ENCODE results near the gene TNRC18. TPM values are rescaled to one million over a fixed set of nuclear protein-coding genes. Genes with fewer than 3 reads are reported as not detected.

Gene TNRC18
- total RNA-seq, 5 donors from 2014 or later (not counting 1 experiment from before 2014, with no cell fraction given): 58.8 to 71.0 (median 62.6) TPM

GRCh38 chr7:5382281-5382892 is 41.2 kb downstream of the TNRC18 start:
- peaks cover 0 to 47% of the 10 kb centered on the region in 2 experiments for H3K4me1 ChIP-seq (ENCODE audit: control insufficient read depth in 1 of 2, extremely low read depth in 1 of 2, insufficient read depth in 2 of 2, low read length in 2 of 2)
- ATAC-seq (replicated peaks in 1 of 4): no peak
- Mint-ChIP-seq H3K27me3 (no peaks in the 10 kb centered on the region), H3K36me3 (peaks cover 10% of the 10 kb centered on the region), H3K9me3 (no peaks in the 10 kb centered on the region), H3K4me1 (peaks cover 30 to 44% (median 40%) of the 10 kb centered on the region in 3 donors), H3K4me3 (peak overlapping the region in 1 of 3 donors; percentile 41), H3K27ac (no peak overlapping the region)
- no peak overlapping the region for H3K4me3 ChIP-seq (ENCODE audit: control insufficient read depth in 1 of 2, extremely low read depth in 1 of 2, low read length in 1 of 2)
- DNase-seq: no peak
- peaks cover 13 to 21% of the 10 kb centered on the region in 2 donors for H3K36me3 ChIP-seq (ENCODE audit: control insufficient read depth in 2 of 2, extremely low read depth in 1 of 2, insufficient read depth in 1 of 2, low read length in 1 of 2)
- H3K27me3 ChIP-seq (replicated peaks in 1 of 2; ENCODE audit: control insufficient read depth in 2 of 2, extremely low read depth in 1 of 2, insufficient read depth in 2 of 2, low read length in 1 of 2): no peaks in the 10 kb centered on the region
- ChIA-PET CTCF (no interaction called here), POLR2A (interaction anchor here in 1 of 2 donors (0.9 kb wide), 1 partner anchor 14 kb away, joined by 3 read pairs; no protein-coding TSS in a partner anchor)
- H3K27ac ChIP-seq (ENCODE audit: low read length): no peak overlapping the region
- WGBS (ENCODE audit: insufficient coverage): 84% methylated on average over 14 of the region's 20 CpGs
- H3K9me3 ChIP-seq: no peaks in the 10 kb centered on the region

GRCh38 chr7:5381071-5381772 is 42.4 kb downstream of the TNRC18 start:
- Mint-ChIP-seq H3K9me3 (no peaks in the 10 kb centered on the region), H3K36me3 (peaks cover 5% of the 10 kb centered on the region), H3K27me3 (no peaks in the 10 kb centered on the region), H3K4me3 (no peak overlapping the region), H3K4me1 (peaks cover 30 to 39% (median 39%) of the 10 kb centered on the region in 3 donors), H3K27ac (no peak overlapping the region)
- H3K27ac ChIP-seq (ENCODE audit: low read length): no peak overlapping the region
- no peak overlapping the region for H3K4me3 ChIP-seq (ENCODE audit: control insufficient read depth in 1 of 2, extremely low read depth in 1 of 2, low read length in 1 of 2)
- 87% methylated on average over 9 of the region's 11 CpGs for WGBS (ENCODE audit: insufficient coverage)
- peaks cover 0 to 52% of the 10 kb centered on the region in 2 experiments for H3K4me1 ChIP-seq (ENCODE audit: control insufficient read depth in 1 of 2, extremely low read depth in 1 of 2, insufficient read depth in 2 of 2, low read length in 2 of 2)
- ChIA-PET CTCF (no interaction called here), POLR2A (interaction anchor here in 1 of 2 donors (0.6 kb wide), 1 partner anchor 9 kb away, joined by 4 read pairs; no protein-coding TSS in a partner anchor)
- DNase-seq (no peak), ATAC-seq (replicated peaks in 1 of 4) (no peak)
- H3K9me3 ChIP-seq: no peaks in the 10 kb centered on the region
- H3K27me3 ChIP-seq (replicated peaks in 1 of 2; ENCODE audit: control insufficient read depth in 2 of 2, extremely low read depth in 1 of 2, insufficient read depth in 2 of 2, low read length in 1 of 2): no peaks in the 10 kb centered on the region
- peaks cover 17 to 25% of the 10 kb centered on the region in 2 donors for H3K36me3 ChIP-seq (ENCODE audit: control insufficient read depth in 2 of 2, extremely low read depth in 1 of 2, insufficient read depth in 1 of 2, low read length in 1 of 2)

GRCh38 chr7:5380350-5381070 is 43.1 kb downstream of the TNRC18 start:
- Mint-ChIP-seq H3K27me3 (no peaks in the 10 kb centered on the region), H3K4me1 (peaks cover 30 to 46% (median 41%) of the 10 kb centered on the region in 3 donors), H3K27ac (no peak overlapping the region), H3K4me3 (no peak overlapping the region), H3K9me3 (no peaks in the 10 kb centered on the region), H3K36me3 (peaks cover 10% of the 10 kb centered on the region)
- ATAC-seq (replicated peaks in 1 of 4): no peak
- no peak overlapping the region for H3K4me3 ChIP-seq (ENCODE audit: control insufficient read depth in 1 of 2, extremely low read depth in 1 of 2, low read length in 1 of 2)
- 92% methylated on average over 17 of the region's 20 CpGs for WGBS (ENCODE audit: insufficient coverage)
- H3K27ac ChIP-seq (ENCODE audit: low read length): no peak overlapping the region
- no peaks in the 10 kb centered on the region for H3K27me3 ChIP-seq (replicated peaks in 1 of 2; ENCODE audit: control insufficient read depth in 2 of 2, extremely low read depth in 1 of 2, insufficient read depth in 2 of 2, low read length in 1 of 2)
- CTCF ChIA-PET: no interaction called here
- H3K36me3 ChIP-seq (ENCODE audit: control insufficient read depth in 2 of 2, extremely low read depth in 1 of 2, insufficient read depth in 1 of 2, low read length in 1 of 2): peaks cover 18 to 32% of the 10 kb centered on the region in 2 donors
- H3K9me3 ChIP-seq: no peaks in the 10 kb centered on the region
- peaks cover 0 to 59% of the 10 kb centered on the region in 2 experiments for H3K4me1 ChIP-seq (ENCODE audit: control insufficient read depth in 1 of 2, extremely low read depth in 1 of 2, insufficient read depth in 2 of 2, low read length in 2 of 2)
- DNase-seq: no peak
- POLR2A ChIA-PET: interaction anchor here in 1 of 2 donors (0.6 kb wide), 1 partner anchor 8 kb away, joined by 4 read pairs; no protein-coding TSS in a partner anchor

GRCh38 chr7:5379546-5379945 is 44.1 kb downstream of the TNRC18 start:
- no peak overlapping the region for H3K4me3 Mint-ChIP-seq
- no peak for DNase-seq
- H3K4me1 Mint-ChIP-seq: peaks cover 26 to 42% (median 36%) of the 10 kb centered on the region in 3 donors
- H3K27me3 ChIP-seq (replicated peaks in 1 of 2; ENCODE audit: control insufficient read depth in 2 of 2, extremely low read depth in 1 of 2, insufficient read depth in 2 of 2, low read length in 1 of 2): no peaks in the 10 kb centered on the region
- no peaks in the 10 kb centered on the region for H3K9me3 Mint-ChIP-seq
- ChIA-PET CTCF (no interaction called here), POLR2A (no interaction called here)
- 96% methylated on average over 16 of the region's 17 CpGs for WGBS (ENCODE audit: insufficient coverage)
- H3K36me3 Mint-ChIP-seq: peaks cover 10% of the 10 kb centered on the region
- H3K9me3 ChIP-seq: no peaks in the 10 kb centered on the region
- no peak overlapping the region for H3K27ac ChIP-seq (ENCODE audit: low read length)
- ATAC-seq (replicated peaks in 1 of 4): no peak
- H3K27me3 Mint-ChIP-seq: no peaks in the 10 kb centered on the region
- H3K4me1 ChIP-seq (ENCODE audit: control insufficient read depth in 1 of 2, extremely low read depth in 1 of 2, insufficient read depth in 2 of 2, low read length in 2 of 2): peaks cover 0 to 56% of the 10 kb centered on the region in 2 experiments
- H3K36me3 ChIP-seq (ENCODE audit: control insufficient read depth in 2 of 2, extremely low read depth in 1 of 2, insufficient read depth in 1 of 2, low read length in 1 of 2): peaks cover 15 to 31% of the 10 kb centered on the region in 2 donors
- H3K4me3 ChIP-seq (ENCODE audit: control insufficient read depth in 1 of 2, extremely low read depth in 1 of 2, low read length in 1 of 2): no peak overlapping the region
- no peak overlapping the region for H3K27ac Mint-ChIP-seq

- no peak overlapping the region for H3K4me3 Mint-ChIP-seq
- peaks cover 20% of the 10 kb centered on the region for H3K36me3 Mint-ChIP-seq
- ChIA-PET CTCF (interaction anchor here in 1 of 2 donors (0.6 kb wide), 1 partner anchor 223 kb away, joined by 3 read pairs; no protein-coding TSS in a partner anchor), POLR2A (no interaction called here)
- DNase-seq (no peak), ATAC-seq (replicated peaks in 1 of 4) (no peak)
- peaks cover 18 to 30% (median 26%) of the 10 kb centered on the region in 3 donors for H3K4me1 Mint-ChIP-seq
- Histone ChIP-seq H3K9me3 (no peaks in the 10 kb centered on the region), H3K4me3 (ENCODE audit: control insufficient read depth in 1 of 2, extremely low read depth in 1 of 2, low read length in 1 of 2) (no peak overlapping the region), H3K4me1 (ENCODE audit: control insufficient read depth in 1 of 2, extremely low read depth in 1 of 2, insufficient read depth in 2 of 2, low read length in 2 of 2) (peaks cover 0 to 39% of the 10 kb centered on the region in 2 experiments), H3K36me3 (ENCODE audit: control insufficient read depth in 2 of 2, extremely low read depth in 1 of 2, insufficient read depth in 1 of 2, low read length in 1 of 2) (peaks cover 22 to 40% of the 10 kb centered on the region in 2 donors), H3K27ac (ENCODE audit: low read length) (no peak overlapping the region), H3K27me3 (replicated peaks in 1 of 2; ENCODE audit: control insufficient read depth in 2 of 2, extremely low read depth in 1 of 2, insufficient read depth in 2 of 2, low read length in 1 of 2) (no peaks in the 10 kb centered on the region)
- H3K27me3 Mint-ChIP-seq: no peaks in the 10 kb centered on the region
- 96% methylated on average over 16 of the region's 16 CpGs for WGBS (ENCODE audit: insufficient coverage)
- H3K9me3 Mint-ChIP-seq: no peaks in the 10 kb centered on the region
- H3K27ac Mint-ChIP-seq: no peak overlapping the region
Observed at GRCh38 chr7:5377816-5378215, 45.8 kb downstream of the TNRC18 start.

- H3K4me3 ChIP-seq (ENCODE audit: control insufficient read depth in 1 of 2, extremely low read depth in 1 of 2, low read length in 1 of 2): no peak overlapping the region
- ATAC-seq (replicated peaks in 1 of 4): no peak
- no peak for DNase-seq
- WGBS (ENCODE audit: insufficient coverage): 97% methylated on average over 17 of the region's 20 CpGs
- Mint-ChIP-seq H3K36me3 (peaks cover 20% of the 10 kb centered on the region), H3K4me3 (no peak overlapping the region), H3K27ac (no peak overlapping the region), H3K27me3 (no peaks in the 10 kb centered on the region), H3K9me3 (no peaks in the 10 kb centered on the region), H3K4me1 (peaks cover 14 to 27% (median 22%) of the 10 kb centered on the region in 3 donors)
- H3K27me3 ChIP-seq (replicated peaks in 1 of 2; ENCODE audit: control insufficient read depth in 2 of 2, extremely low read depth in 1 of 2, insufficient read depth in 2 of 2, low read length in 1 of 2): no peaks in the 10 kb centered on the region
- peaks cover 22 to 44% of the 10 kb centered on the region in 2 donors for H3K36me3 ChIP-seq (ENCODE audit: control insufficient read depth in 2 of 2, extremely low read depth in 1 of 2, insufficient read depth in 1 of 2, low read length in 1 of 2)
- no peaks in the 10 kb centered on the region for H3K9me3 ChIP-seq
- H3K27ac ChIP-seq (ENCODE audit: low read length): no peak overlapping the region
- POLR2A ChIA-PET: no interaction called here
- H3K4me1 ChIP-seq (ENCODE audit: control insufficient read depth in 1 of 2, extremely low read depth in 1 of 2, insufficient read depth in 2 of 2, low read length in 2 of 2): peaks cover 0 to 33% of the 10 kb centered on the region in 2 experiments
- CTCF ChIA-PET: no interaction called here
Observed at GRCh38 chr7:5377279-5377678, 46.4 kb downstream of the TNRC18 start.
